Panc1 (cell line): ENCODE measurements around the gene AAMDC. TPM values are rescaled to one million over a fixed set of nuclear protein-coding genes. Genes with fewer than 3 reads are reported as not detected.

ENCODE experiments used
- ATAC-seq: fragments of 200-7000 bp; cut with Tn5 transposase; 2 replicates; pipeline ENCODE4 v1.9.1; 2020; ENCODE audit warnings: mild to moderate bottlenecking, moderate library complexity
- BruUV-seq: library from RNA; stranded (reverse); fragments of 400-500 nt; replicated peaks from 2 replicates; lab custom pipeline; 2021; lab: Mats Ljungman, UMichigan
- CTCF ChIA-PET: fragments of 300-600 bp; sonication (Branson Sonifier 250); formaldehyde crosslinking; loops from one replicate; lab custom pipeline; 2022; ENCODE audit warnings: antibody characterized with exemption; lab: Charles Lee
- POLR2A ChIA-PET: fragments of 300-600 bp; sonication (Branson Sonifier 250); formaldehyde crosslinking; loops from one replicate; lab custom pipeline; 2022; ENCODE audit warnings: antibody characterized with exemption; lab: Charles Lee
- DNase-seq: peaks from one replicate; pipeline ENCODE4 v3.0.0-alpha.2; 2010; ENCODE audit warnings: low read depth, low spot score
- H3K27ac ChIP-seq: 2 replicates; pipeline ENCODE4 v1.5.1; 2011; ENCODE audit warnings: mild to moderate bottlenecking, low read length, inconsistent platforms
- H3K27me3 ChIP-seq: fragments of 200-500 bp; sonication (Bioruptor generic); 2 replicates; pipeline ENCODE4 v1.6.0; 2014; ENCODE audit warnings: low read length, inconsistent platforms; ENCODE audit not compliant: control insufficient read depth, insufficient read depth
- H3K36me3 ChIP-seq: fragments of 200-500 bp; sonication (Bioruptor generic); 2 replicates; pipeline ENCODE4 v1.5.1; 2014; ENCODE audit warnings: inconsistent platforms, mild to moderate bottlenecking, low read length, moderate library complexity; ENCODE audit not compliant: control insufficient read depth, insufficient read depth
- H3K4me1 ChIP-seq: 2 replicates; pipeline ENCODE4 v1.5.1; 2011; ENCODE audit warnings: inconsistent platforms, mild to moderate bottlenecking, low read length, moderate library complexity; ENCODE audit not compliant: control insufficient read depth, insufficient read depth
- H3K4me3 ChIP-seq, 2 experiments: 2 replicates each; pipeline ENCODE4 v1.5.1; 2011 to 2012; ENCODE audit warnings: low read depth in 2 of 2, low read length in 2 of 2, mild to moderate bottlenecking in 2 of 2, inconsistent platforms in 1 of 2, moderate library complexity in 1 of 2
- H3K9me3 ChIP-seq: fragments of 200-500 bp; sonication (Bioruptor generic); 2 replicates; pipeline ENCODE4 v1.5.1; 2014; ENCODE audit warnings: low read depth, mild to moderate bottlenecking, inconsistent platforms, low read length, moderate library complexity; ENCODE audit not compliant: control insufficient read depth, insufficient read depth
- CTCF ChIP-seq: fragments of 450-650 bp; IDR thresholded peaks from 2 replicates; pipeline ENCODE4 v1.5.1; 2017; ENCODE audit warnings: mild to moderate bottlenecking
- POLR2AphosphoS5 ChIP-seq: IDR thresholded peaks from 2 replicates; pipeline ENCODE4 v1.6.1; 2012; ENCODE audit warnings: mild to moderate bottlenecking, low read depth, low read length, moderate library complexity
- REST ChIP-seq, 2 experiments: IDR thresholded peaks; 2 replicates each; pipeline ENCODE4 v1.6.1; 2011 to 2012; ENCODE audit warnings: low read depth in 2 of 2, control low read depth in 1 of 2, low read length in 1 of 2, mild to moderate bottlenecking in 1 of 2, moderate library complexity in 1 of 2; ENCODE audit not compliant: insufficient read depth in 1 of 2
- SIN3A ChIP-seq: IDR thresholded peaks from 2 replicates; pipeline ENCODE4 v1.6.1; 2012; ENCODE audit warnings: low read depth, mild to moderate bottlenecking, low read length, moderate library complexity, borderline replicate concordance; ENCODE audit not compliant: insufficient read depth
- TCF7L2 ChIP-seq: IDR thresholded peaks from 2 replicates; pipeline ENCODE4 v1.6.1; 2011; ENCODE audit warnings: mild to moderate bottlenecking, low read depth, low read length, inconsistent platforms
- in situ Hi-C: cut with HindIII; loops from 2 replicates; pipeline ENCODE4 v1.10.0; 2016; ENCODE audit warnings: low sequenced_read_pairs, low pct_unique_long_range_greater_than_20kb
- intact Hi-C: fragments of 100-400 bp; cut with micrococcal nuclease; formaldehyde crosslinking; loops from one replicate; pipeline ENCODE4 v1.10.0; 2022; ENCODE audit not compliant: unreplicated experiment
- total RNA-seq: library from RNA; stranded (reverse); gene quantifications from one replicate; pipeline ENCODE4 v1.2.1, GENCODE V29; 2021; ENCODE audit not compliant: unreplicated experiment

Gene AAMDC
- total RNA-seq, 1 experiment from 2014 or later = 52.7 TPM

GRCh38 chr11:77819411-77819920 lies 1.5 kb upstream of the AAMDC start:
- ChIA-PET CTCF (interaction anchor here (1.0 kb wide), 1 partner anchor 175 kb away, joined by 3 read pairs; no protein-coding TSS in a partner anchor), POLR2A (interaction anchor here (0.5 to 0.9 kb wide), 2 partner anchors 47 to 209 kb away, joined by 3 to 13 read pairs; no protein-coding TSS in a partner anchor)
- in situ Hi-C loops (no loop called here), intact Hi-C loops (no loop called here)
- peak overlapping the region; percentile 90 for H3K27ac ChIP-seq
- no peak for TF ChIP-seq SIN3A
- TF ChIP-seq REST (IDR thresholded peaks at IDR 0.05; ENCODE audit: insufficient read depth in 1 of 2, low read depth in 2 of 2, low read length in 1 of 2) = no peak
- TF ChIP-seq TCF7L2 = no peak
- no peak for TF ChIP-seq POLR2AphosphoS5
- no peak for TF ChIP-seq CTCF
- BruUV-seq = no TSS peak
- H3K27me3 ChIP-seq = no peaks in the 10 kb centered on the region
- ATAC-seq (peak; percentile 64), DNase-seq (peak; percentile 41)
- peaks cover 27% of the 10 kb centered on the region for H3K4me1 ChIP-seq
- H3K4me3 ChIP-seq = peak overlapping the region; percentile 94
- peaks cover 3% of the 10 kb centered on the region; the same call in 1 of the 2 replicates for H3K36me3 ChIP-seq
- peaks cover 9% of the 10 kb centered on the region; the same call in 1 of the 2 replicates for H3K9me3 ChIP-seq

DNA sequence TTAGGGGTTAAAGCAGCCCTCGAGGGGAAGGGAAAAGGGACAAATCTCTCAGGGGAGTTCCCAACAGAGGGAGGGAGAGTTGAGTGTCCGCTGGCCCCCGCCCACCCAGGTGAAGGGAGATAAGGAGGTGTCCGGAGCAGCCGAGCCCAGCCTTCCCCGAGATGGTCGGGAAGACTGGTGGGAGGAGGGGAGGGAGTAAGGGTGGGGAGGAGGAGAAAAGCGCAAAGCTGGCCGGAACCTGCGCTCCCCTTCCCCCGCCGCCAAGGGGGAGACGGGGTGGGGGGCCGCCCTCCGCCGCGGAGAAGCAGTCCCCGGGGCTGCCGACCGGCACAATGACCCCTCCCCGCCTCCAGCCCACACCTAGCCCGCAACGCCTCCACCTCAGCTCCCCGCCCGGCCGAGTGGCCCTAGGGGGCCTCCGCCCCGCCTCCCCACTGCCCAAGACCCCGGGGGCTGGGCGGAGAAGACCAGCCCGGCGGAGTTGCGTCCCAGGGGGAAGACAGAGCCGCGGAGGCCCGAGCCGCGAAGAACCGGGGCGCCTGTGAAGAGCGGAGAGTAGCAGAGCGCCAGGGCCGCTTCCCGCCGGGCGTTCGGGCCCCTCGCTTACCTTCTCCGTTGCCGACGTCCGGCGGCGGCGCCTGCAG lies 901 bp upstream of the AAMDC start:
- Histone ChIP-seq H3K27me3 (no peaks in the 10 kb centered on the region), H3K9me3 (peaks cover 5% of the 10 kb centered on the region; the same call in 1 of the 2 replicates), H3K36me3 (peaks cover 3% of the 10 kb centered on the region; the same call in 1 of the 2 replicates), H3K27ac (peak overlapping the region; percentile 90), H3K4me1 (peaks cover 27% of the 10 kb centered on the region), H3K4me3 (peak overlapping the region; percentile 94)
- in situ Hi-C loops = no loop called here
- ATAC-seq = peak; percentile 54
- BruUV-seq = no TSS peak
- TF ChIP-seq SIN3A (no peak), REST (IDR thresholded peaks at IDR 0.05; ENCODE audit: insufficient read depth in 1 of 2, low read depth in 2 of 2, low read length in 1 of 2) (no peak), POLR2AphosphoS5 (no peak), TCF7L2 (no peak; the same call in 1 of the 2 replicates), CTCF (no peak)
- ChIA-PET POLR2A (interaction anchor here (0.5 to 0.9 kb wide), 2 partner anchors 48 to 597 kb away, joined by 3 read pairs; no protein-coding TSS in a partner anchor), CTCF (interaction anchor here (1.0 kb wide), 1 partner anchor 175 kb away, joined by 3 read pairs; no protein-coding TSS in a partner anchor)
- intact Hi-C loops = loop anchor here (5.0 kb wide), 1 partner anchor 227 kb away; no protein-coding TSS in a partner anchor
- no peak for DNase-seq
